HG03025 (cell line): ENCODE results near the gene GLB1L3.
A peak's percentile ranks its signal among the peaks of the same experiment; 100 is the strongest.
"Not testable (repeated sequence)": the region's sequence is repeated elsewhere in the genome, so short reads cannot be mapped to it uniquely, and the experiment has no call there.

Source experiments
- ATAC-seq: cut with Tn5 transposase; IDR thresholded peaks from one replicate; pipeline ENCODE4 v1.9.1; 2021; ENCODE audit warnings: mild to moderate bottlenecking, moderate library complexity; ENCODE audit not compliant: unreplicated experiment, low FRiP score

The GLB1L3 gene

DNA sequence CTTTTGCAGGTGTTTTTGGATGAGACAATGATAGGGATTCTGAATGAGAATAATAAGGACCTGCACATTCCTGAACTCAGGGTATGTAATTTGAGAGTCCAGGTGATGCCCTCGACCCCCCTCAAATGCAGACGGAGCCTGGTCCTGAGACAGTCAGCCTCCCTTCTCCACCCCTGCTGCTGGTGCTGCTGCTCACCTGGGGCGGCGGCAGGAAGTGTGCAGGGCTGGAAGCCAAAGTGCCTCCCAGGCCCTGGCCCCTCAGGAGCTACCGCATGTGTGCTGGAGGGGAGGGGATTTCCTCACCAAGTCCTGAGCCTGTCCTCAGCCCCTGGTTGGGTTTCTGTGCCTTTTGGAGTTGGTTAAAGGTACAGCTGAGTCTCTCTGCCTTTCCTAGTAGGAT, 36.6 kb downstream of the GLB1L3 start:
- no peak for ATAC-seq

GRCh38 chr11:134313379-134313778, 37.2 kb downstream of the GLB1L3 start:
- no peak for ATAC-seq

DNA sequence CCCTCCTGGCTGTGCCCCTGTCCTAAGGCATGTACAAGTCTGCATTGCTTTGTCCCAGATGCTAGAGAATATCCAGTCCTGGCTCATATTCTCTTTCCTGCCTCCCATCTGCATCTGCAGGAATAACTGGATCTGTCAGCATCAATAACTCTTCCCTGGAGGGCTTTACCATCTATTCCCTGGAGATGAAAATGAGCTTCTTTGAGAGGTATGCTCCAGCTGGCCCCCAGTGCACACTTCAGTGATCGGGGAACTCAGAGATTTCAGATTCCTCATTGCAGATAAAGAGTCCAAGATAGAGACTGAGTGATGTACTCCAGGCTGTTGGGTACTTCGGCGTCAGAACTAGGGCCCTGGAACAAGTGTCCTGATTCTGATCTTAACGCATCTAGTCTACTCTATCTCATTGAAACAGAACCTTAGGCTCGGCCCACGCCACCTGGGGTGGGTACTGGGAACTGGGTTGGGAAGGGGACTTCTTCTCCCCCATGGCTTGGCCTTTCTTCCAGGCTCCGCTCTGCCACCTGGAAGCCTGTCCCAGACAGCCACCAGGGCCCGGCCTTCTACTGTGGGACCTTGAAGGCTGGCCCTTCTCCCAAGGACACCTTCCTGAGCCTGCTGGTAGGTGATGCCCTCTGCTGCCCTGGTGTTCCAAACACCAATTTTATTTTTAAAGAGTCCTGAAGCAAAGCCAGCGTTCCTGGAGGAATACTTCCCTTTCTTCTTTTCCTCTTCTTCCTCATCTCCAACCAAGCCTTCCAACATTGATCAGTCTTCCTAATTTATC, 37.8 kb downstream of the GLB1L3 start:
- no peak for ATAC-seq

DNA sequence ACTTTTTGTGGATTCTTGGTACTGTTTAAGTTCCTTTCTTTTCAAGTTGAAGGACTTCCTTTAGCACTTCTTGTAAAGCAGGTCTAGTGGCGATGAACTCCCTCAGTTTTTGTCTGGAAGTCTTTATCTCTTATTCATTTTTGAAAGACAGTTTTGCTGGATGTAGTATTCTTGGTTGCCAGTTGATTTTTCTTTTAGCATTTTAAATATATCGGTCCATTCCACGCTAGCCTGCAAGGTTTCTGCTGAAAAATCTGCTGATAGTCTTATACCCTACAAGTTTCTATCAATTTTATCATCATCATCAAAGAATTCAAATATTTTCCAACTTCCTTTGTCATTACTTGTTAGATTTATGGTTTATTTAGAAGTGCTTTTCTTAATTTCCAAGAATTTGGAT, 40.9 kb downstream of the GLB1L3 start:
- ATAC-seq = no peak

GRCh38 chr11:134321373-134321772, 45.2 kb downstream of the GLB1L3 start:
- not testable (repeated sequence) for ATAC-seq

GRCh38 chr11:134322553-134322952, 46.4 kb downstream of the GLB1L3 start:
- no peak for ATAC-seq

DNA sequence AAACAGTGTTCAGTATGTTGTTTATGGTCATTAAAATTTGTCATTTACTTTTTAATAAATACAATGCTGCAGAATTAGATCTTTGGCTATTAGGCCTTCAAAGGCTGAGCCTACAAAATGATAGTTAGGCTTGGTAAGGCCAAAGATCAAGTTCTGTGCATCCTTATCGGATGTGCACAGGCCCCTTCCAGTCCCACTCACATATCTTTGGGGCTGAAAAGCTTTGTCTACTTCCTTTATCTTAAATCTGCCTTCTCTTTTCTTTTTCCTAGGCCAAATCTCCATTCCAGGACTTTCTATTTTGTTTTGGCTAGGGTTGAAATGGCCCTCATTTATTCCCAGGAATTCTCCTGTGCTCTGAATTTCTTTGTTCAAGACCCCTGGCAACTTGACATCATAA, 52.3 kb downstream of the GLB1L3 start:
- no peak for ATAC-seq

GRCh38 chr11:134330611-134331353, 54.6 kb downstream of the GLB1L3 start:
- ATAC-seq = no peak

DNA sequence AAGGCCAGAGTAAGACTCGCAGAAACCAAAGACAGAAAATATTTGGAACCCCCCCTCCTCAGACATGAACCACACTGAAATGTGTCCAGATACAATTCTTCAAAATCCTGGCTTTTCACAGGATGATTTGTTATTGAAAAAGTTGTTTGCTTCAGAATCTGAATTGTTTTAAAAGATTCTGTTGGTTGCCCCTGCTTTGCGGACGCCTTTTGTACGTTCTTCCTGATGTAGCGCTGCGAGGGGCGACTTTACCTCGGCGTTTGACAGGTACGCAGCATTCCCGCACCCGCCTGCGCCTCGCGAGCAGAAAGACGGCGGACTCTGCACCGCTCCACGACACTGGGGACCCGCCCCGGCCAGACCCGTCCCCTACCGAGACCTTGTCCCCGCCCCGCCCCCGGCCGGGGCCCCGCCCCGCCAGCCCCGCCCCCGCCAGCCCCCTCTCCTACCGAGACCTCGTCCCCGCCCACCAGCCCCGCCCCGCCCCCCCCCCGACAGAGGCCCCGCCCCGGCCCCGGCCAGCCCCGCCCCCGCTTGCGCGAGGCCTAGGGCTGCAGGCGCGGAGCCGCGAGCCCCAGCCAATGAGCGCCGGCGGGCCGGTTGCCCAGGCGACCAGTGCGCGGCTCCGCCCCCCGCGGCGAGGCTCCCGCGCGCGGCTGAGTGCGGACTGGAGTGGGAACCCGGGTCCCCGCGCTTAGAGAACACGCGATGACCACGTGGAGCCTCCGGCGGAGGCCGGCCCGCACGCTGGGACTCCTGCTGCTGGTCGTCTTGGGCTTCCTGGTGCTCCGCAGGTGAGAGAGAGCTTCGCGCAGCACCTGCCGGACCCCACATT, 55.4 kb downstream of the GLB1L3 start, which contains the start of gene GLB1L2:
TSS of gene GLB1L2 (plus strand) at position 635 of the 835 bp plus-strand sequence. CDS start at position 709, 74 bp downstream.
- peak; percentile 77 for ATAC-seq

DNA sequence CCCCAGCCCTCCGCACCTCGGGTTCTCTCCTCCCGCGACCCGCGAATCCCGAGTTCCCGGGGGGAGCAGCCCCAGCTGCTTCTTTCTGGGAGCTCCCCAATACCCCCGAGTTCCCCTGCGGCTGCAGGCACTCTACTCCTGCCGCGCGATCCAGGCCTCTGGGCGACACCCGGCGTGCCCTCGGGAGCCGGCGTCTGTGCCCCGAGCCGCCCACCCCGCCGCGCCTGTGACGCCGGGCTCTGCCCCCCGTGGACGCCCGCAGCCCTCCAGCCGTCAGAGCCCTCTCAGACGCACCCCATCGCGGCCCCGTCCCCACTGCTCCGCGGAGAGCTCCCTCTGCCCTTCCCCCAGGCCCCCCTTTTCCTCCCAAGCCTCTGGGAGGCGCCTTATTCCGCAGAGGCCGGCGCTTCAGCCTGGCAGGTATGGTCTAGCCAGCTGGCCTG, 56.0 kb downstream of the GLB1L3 start:
- peak; percentile 24 for ATAC-seq

DNA sequence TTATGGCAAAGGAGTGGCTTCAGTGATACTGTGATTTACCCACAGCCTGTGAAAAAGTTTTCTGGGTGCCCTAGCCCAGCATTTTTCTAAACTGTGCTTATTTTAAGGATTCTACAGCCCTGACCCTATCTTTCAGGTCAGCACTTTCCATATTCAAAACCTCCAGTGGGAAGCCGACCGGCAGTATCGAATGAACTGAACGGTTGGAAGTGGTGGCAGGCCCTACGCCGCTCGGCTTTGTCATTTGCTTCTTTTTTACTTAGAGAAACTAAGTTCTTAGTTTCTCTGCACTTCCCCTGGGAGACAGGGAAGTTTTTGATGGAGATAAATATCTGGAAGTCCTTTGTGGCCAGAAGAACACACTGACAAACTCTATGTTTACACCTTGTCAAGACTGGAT, 56.6 kb downstream of the GLB1L3 start:
- no peak for ATAC-seq

DNA sequence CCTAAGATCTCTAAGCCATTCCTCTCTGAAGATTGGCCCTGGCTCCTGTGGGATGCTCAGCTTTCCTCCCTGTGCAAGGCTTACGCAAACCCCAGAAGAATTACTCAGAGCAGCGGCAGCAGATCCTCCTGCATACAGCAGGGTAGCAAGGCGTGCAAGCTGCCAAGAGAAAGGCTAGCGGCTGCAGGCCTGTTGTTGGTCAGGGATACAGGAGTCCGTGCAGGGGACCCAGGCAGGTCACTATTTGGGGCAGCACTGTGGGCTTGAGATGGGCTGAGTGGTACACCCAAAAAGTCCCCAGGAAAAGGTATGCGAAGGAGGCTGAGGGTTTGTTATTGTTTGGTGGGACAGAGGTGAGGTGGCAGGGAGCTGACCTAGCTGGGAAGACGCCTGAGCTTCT, 57.1 kb downstream of the GLB1L3 start:
- ATAC-seq = no peak

GRCh38 chr11:134333946-134334345, 57.8 kb downstream of the GLB1L3 start:
- ATAC-seq = no peak

GRCh38 chr11:134334796-134335571, 58.8 kb downstream of the GLB1L3 start:
- no peak for ATAC-seq

GRCh38 chr11:134337051-134337450, 60.9 kb downstream of the GLB1L3 start:
- no peak for ATAC-seq

- ATAC-seq = no peak
These were observed 61.9 kb downstream of the GLB1L3 start for GRCh38 chr11:134338068-134338467.

- no peak for ATAC-seq
These were observed 62.5 kb downstream of the GLB1L3 start for GRCh38 chr11:134338654-134339053.

- no peak for ATAC-seq
These were observed 63.6 kb downstream of the GLB1L3 start for GRCh38 chr11:134339756-134340155.

DNA sequence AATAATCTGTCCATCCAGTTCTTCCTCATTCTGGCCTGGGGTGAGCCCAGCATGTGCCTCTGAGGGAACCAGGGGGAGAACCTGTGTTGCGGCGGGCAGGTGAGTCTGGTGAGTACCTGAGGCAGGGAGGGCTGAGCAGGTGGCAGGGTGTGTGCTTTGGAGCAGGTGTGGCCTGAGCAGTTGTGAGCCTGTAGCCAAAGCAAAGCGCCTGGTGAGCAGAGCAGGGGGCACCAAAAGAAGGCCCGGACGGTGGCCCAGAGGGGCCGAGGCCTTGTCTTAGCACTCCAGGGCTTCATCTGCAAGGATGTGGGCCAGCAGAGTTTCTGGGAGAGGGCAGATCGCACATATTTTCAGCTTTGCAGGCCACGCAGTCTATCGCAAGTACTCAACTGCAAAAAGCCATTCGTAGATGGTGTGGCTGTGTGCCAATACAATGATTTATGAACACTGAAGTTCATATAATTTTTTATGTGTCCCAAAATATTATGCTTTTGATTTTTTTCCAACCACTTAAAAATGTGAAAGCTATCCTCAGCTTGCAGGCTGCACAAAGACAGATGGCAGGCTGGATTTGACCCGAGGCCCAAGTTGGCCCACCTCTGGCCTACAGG, 64.3 kb downstream of the GLB1L3 start:
- ATAC-seq = no peak
